NCI-H345 treated with DMSO at 0.1 percent for 48 hours (cell line): ENCODE measurements around the gene RALGPS2.
"Not testable (repeated sequence)": the region's sequence is repeated elsewhere in the genome, so short reads cannot be mapped to it uniquely, and the experiment has no call there.

ENCODE experiments used
- DNase-seq: peaks from one replicate; lab custom pipeline; 2025; ENCODE audit not compliant: unreplicated experiment; lab: John Stamatoyannopoulos, UW

Gene RALGPS2

GRCh38 chr1:178776553-178776952 lies 51.5 kb downstream of the RALGPS2 start:
- no peak for DNase-seq

DNA sequence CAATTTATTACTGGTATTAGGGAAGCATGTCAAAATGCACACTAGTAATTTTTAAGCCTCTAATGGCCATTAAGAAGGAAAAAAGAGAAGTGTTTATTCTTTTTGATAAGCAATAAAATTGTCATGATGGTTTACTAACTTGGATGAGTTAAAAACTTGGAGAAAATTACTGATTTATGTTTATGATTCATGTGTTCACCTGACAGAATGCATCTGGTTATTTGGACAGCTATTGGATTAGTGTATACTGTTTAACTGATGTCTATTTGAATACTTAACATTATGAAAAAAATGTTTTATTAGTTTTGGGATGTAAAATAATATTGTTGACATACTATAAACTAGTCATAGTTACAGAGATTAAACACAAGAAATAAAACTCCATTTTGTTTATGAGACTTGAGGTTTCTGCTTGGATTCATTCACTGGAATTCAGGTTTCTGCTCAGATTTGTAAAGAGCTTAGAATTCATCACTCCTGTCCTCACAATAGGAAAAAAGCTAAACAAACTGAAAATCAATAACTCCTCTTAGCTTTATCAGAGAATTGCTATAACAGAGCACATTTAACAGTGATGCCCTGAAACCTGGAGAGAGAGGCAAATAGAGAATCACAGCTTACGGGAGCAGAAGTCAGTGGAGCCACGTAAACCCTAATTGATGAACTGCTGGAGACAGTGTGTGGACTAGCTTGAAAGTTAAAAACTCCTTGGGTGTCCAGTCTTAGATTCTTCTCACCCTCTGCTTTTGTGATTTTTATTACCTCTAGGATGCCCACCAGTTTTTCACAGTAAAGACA lies 56.7 kb downstream of the RALGPS2 start:
- DNase-seq = no peak

DNA sequence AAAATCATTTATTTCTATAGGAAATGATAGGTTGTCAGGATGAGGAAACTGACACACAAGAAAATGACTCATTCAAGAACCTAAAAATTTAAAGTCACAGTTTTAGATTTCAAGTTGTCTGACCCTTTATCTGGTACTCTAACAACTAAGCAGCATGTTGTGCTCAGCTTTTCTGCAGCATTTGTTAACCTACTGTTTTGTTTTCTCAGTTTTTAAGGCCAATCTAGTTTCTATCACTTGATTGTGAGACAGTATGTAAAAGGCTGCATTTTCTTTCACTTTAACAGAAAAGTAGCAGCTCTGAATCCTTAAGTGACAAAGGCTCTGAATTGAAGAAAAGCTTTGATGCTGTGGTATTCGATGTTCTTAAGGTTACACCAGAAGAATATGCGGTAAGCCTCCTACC lies 59.1 kb downstream of the RALGPS2 start:
- no peak for DNase-seq

DNA sequence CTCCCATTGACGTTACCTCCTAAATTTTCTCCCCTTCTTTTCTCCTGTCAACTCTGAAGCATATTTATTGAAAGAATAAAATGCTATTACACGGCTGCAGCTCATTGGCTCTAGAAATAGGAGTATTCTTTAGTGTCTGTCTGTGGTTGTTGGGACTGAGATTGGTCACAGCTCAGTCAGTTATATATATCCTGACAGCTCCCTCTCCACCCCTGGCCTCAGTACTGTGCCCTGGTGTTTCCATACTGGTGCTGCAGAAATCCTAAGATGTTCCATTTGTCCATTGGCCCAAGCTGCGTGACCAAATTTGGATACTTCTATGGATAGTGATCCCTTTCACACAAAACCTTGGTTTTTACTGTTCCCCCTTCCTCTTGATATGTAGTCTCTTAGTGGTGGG lies 67.3 kb downstream of the RALGPS2 start:
- no peak for DNase-seq

- no peak for DNase-seq
These were observed 71.0 kb downstream of the RALGPS2 start for GRCh38 chr1:178796013-178796412.

DNA sequence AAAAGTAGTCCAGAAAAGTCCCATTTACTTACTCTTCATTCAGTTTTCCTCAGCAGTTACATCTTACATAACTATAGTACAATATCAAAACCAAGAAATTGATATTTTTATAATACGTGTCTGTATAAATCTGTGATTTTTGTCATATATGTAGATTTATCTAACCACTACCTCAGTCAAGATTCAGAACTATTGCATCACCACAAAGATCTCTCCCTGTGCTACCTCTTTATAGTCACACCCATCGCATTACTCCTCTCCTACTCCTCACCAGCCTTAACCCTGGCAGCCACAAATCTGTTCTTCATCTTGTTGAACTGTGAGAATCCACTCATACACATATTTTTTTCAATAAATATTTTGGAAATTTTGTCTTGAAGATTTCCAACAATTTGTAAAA lies 72.5 kb downstream of the RALGPS2 start:
- no peak for DNase-seq

- no peak for DNase-seq
These were observed 73.3 kb downstream of the RALGPS2 start for GRCh38 chr1:178798232-178798861.

DNA sequence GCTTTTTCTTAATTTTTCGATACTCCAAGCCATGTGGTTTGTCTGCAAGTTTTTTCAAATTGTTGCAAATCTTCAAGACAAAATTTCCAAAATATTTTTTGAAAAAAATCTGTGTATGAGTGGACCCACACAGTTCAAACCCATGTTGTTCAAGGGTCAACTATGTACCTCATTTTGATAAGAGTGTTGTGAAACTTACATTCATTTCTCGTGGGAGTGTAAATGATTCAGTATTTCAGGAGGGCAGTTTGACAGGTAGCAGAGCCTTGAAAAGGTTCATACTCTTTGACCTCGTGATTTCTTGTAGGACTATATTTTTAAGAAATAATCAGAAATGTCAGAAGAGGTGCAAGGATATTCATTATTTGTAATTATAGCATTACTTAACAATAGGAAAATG lies 77.8 kb downstream of the RALGPS2 start:
- no peak for DNase-seq

GRCh38 chr1:178806665-178807300 lies 81.7 kb downstream of the RALGPS2 start:
- DNase-seq = no peak

DNA sequence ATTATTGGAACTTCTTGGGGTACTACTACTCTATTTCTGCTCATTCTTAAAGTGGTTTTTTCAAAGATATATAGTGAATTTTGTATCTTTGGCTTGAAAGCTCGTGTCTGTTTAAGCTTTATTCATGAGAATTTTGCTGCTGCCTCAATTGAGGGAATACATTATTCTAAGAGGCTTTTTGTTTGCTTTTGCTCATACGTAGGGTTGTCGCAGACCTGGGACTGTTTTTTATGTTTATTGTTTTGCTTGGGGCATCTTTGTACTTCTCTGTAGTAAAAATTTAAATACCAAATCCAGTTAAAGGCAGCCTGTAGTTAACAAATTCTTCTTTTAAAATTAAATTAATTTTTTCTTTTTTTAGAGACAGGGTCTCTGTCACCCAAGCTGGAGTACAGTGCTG lies 83.5 kb downstream of the RALGPS2 start:
- no peak for DNase-seq

DNA sequence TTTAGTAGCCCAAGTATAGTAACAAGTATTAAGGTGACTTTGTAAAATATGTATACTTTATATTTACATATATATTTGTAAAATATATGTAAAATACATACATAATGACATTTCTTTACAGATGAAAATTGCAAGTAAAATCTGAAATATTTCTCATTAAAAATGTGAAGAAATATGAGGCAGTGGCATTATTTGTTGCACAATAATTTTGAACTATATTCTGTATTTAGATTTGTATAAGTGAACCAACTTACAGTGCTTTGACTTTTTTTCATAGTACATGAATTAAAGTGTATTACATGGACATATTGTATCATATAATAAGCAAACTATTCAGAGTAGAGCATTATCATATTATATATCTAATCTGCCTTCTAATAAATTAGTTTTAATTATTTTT lies 85.5 kb downstream of the RALGPS2 start:
- DNase-seq = no peak

DNA sequence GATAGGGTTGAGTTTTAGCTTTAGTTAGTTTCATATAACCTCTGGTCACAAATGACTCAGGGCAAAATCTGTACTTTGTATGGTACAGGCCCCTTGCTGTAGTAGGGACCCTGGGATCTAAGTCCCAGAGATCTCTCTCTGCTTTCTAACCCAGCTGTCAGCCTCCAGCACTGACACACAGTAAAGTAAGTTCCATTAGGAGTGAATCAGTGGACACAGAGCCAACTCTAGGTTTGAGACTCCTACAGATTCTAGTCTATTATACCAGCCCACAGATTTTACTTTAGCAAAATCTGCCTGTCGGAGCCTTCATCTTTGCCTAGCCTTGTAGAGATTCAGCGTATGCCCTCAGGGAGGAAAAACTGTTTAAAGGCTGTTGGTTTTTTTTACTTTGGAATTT lies 93.4 kb downstream of the RALGPS2 start:
- no peak for DNase-seq

DNA sequence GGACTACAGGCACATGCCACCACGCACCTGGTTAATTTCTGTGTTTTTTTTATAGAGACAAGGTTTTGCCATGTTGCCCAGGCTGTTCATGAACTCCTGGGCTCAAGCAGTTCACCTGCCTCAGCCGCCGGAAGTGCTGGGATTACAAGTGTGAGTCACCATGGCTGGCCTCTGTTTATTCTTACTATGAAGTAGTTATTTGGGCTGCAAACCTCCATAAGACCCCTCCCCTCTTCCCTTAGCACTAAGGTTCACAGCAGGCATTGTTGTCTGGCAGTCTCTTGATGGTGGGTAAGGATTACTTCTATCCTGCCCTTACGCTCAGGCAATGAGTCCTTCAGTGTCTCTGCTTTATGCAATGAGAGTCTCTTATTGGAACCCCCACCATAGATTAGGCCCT lies 94.1 kb downstream of the RALGPS2 start:
- no peak for DNase-seq

DNA sequence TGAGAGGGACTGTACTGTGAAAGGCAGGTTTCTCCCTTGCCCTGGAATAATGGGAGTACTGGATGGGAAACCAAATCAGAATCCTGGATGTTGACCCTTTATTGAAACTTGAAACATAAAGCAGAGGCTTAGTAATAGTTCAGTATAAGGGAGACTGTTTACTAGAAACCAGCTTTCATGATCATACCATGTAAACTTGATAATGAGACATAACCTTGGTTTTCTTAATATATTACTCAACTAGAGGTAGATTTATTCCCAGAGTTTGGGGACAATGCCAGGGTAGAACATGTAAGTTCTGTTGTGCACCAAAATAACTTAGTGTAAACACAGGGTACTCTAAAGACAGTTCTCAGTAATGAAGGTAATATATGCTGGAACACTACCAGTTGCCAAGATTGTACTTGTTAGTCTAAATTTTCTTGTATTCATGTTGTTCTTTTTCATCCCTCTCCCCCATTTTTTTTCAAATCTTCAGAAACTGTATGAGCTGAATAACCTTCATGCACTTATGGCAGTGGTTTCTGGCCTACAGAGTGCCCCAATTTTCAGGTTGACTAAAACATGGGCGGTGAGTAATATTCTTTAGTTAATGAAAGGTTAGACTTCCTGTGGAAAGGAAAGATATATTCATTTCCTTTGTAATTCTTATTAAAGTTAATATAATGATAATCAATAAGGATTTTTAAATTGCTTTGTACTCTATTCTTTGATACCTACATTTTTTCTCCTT lies 96.3 kb downstream of the RALGPS2 start:
- DNase-seq = no peak

GRCh38 chr1:178825167-178825566 lies 100.1 kb downstream of the RALGPS2 start:
- no peak for DNase-seq

DNA sequence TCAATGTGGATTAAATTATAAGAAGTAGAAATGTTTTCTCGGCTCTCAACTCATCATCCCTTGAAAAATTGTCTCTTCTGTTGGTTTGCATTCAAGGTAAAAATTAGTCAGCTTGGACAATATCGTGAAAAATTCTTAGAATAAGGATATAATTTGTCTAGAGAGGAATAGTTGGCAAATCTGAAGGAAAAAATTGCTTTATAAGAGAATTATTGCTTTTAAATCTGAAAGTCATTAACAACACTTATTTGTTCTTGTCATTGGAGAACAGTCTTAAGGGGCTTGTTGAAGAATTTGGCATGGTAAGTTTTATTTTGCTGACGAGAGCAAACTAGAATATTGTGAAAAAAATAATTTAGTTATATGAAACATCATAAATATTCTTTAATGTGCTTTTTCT lies 119.4 kb downstream of the RALGPS2 start:
- DNase-seq = no peak

DNA sequence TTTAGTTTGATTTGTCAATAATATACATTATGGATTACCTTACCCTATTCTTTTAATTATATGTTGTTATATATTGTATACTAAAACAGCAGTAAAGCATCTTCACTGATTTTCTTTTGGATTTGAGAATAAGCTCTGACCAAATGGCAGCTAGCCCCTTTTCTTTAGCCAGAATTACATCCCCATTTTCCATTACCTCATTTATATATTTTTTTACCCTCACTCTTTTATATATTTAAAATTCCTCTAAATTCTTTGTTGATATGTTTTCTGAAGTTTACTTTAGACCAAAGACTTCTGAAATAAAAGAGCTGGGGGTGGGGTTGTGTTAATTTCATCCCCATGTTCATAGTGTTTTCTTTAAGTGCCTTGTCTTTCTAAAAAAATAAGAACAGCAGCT lies 121.3 kb downstream of the RALGPS2 start:
- no peak for DNase-seq

DNA sequence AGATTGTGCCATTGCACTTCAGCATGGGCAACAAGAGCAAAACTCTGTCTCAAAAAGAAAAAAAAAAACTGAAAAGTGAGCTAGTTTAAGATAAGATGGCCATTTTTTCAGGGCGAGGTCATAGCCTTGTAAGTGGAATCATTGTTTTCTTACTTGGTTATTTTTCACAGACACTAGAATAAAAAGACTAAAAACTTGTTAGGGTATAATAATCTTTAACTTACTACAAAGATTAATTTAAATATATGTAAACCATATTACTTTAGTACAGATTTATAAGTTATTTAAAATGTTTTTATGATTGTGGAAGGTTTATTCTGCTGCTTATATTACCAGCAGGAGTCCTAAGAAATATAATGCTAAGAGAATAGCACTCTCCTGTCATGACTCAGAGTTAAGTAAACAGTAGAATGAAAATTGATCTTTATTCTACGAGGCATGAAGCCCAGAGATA lies 122.4 kb downstream of the RALGPS2 start:
- peak; percentile 3 for DNase-seq

GRCh38 chr1:178847919-178848318 lies 122.9 kb downstream of the RALGPS2 start:
- not testable (repeated sequence) for DNase-seq

- no peak for DNase-seq
These were observed 124.9 kb downstream of the RALGPS2 start for GRCh38 chr1:178849918-178850317.

GRCh38 chr1:178857126-178857525 lies 132.1 kb downstream of the RALGPS2 start:
- DNase-seq = no peak

GRCh38 chr1:178862416-178862815 lies 137.4 kb downstream of the RALGPS2 start:
- DNase-seq = no peak
